Right lobe of liver (tissue), 6 donors: ENCODE measurements around the gene UHRF2. TPM values are rescaled to one million over a fixed set of nuclear protein-coding genes. Genes with fewer than 3 reads are reported as not detected.
"Not testable (repeated sequence)": the region's sequence is repeated elsewhere in the genome, so short reads cannot be mapped to it uniquely, and the experiment has no call there.

Experiments used
- ATAC-seq, 4 donors: fragments of 200-7000 bp; cut with Tn5 transposase; one replicate each; pipeline ENCODE4 v1.9.1; 2020; ENCODE audit warnings: mild to moderate bottlenecking in 4 of 4, moderate library complexity in 4 of 4
- DNase-seq, 3 donors: peaks; one replicate each; pipeline ENCODE4 v3.0.0-alpha.2; 2020
- H3K27ac ChIP-seq, 3 donors: fragments of 200-600 bp; one replicate each; pipeline ENCODE4 v1.8.0; 2022
- H3K27me3 ChIP-seq, 2 donors: fragments of 200-600 bp; one replicate each; pipeline ENCODE4 v1.8.0; 2022
- H3K36me3 ChIP-seq, 4 donors: fragments of 200-600 bp; sonication (generic) in 1 of 4; one replicate each; pipeline versions ENCODE4 v1.5.1 to v1.8.0; 2017 to 2022; ENCODE audit warnings: control low read depth in 1 of 4
- H3K4me1 ChIP-seq, 4 donors: fragments of 200-600 bp; sonication (generic) in 1 of 4; one replicate each; pipeline versions ENCODE4 v1.5.1 to v1.8.0; 2017 to 2022; ENCODE audit warnings: control low read depth in 1 of 4
- H3K4me3 ChIP-seq, 3 donors: fragments of 200-600 bp; one replicate each; pipeline ENCODE4 v1.8.0; 2022
- H3K9me3 ChIP-seq, 4 donors: fragments of 200-600 bp; sonication (generic) in 1 of 4; one replicate each; pipeline versions ENCODE4 v1.5.1 to v1.8.0; 2017 to 2022; ENCODE audit warnings: control low read depth in 1 of 4
- POLR2A ChIP-seq: fragments of 450-650 bp; IDR thresholded peaks from one replicate; pipeline ENCODE4 v1.6.1; 2017; ENCODE audit warnings: antibody characterized with exemption, mild to moderate bottlenecking
- WGBS: methylation state at CpG from one replicate; pipeline ENCODE4 v1.1.6; 2018; ENCODE audit warnings: low coverage, low lambda C conversion rate; ENCODE audit not compliant: insufficient coverage; ENCODE audit errors: missing lambda C conversion rate; 5-methylcytosine and 5-hydroxymethylcytosine counted together
- intact Hi-C, 2 donors: fragments of 100-400 bp; cut with DNase I; formaldehyde crosslinking; loops; one replicate each; pipeline versions ENCODE4 v1.11.2 to v1.14.1; 2022
- long read RNA-seq: library from polyadenylated mRNA; unstranded; transcript quantifications from one replicate; pipeline ENCODE4 v2.0.0, GENCODE V29; 2019
- total RNA-seq, 6 experiments: library from RNA; depleted of rRNA in 2 of 6; stranded (reverse); fragments of >200 nt in 2 of 6; fragmentation: NEBNext Ultra II Directional in 3 of 6; extraction: Animal tissue kit (Norgen Biotek cat#: 25700) in 3 of 6; gene quantifications; one replicate each; pipeline versions ENCODE4 v1.1.0 to v1.2.4, GENCODE V29; 2016 to 2023
- TF ChIP-seq, protein P1 (sequence below), 4 donors: fragments of 200-600 bp in 3 of 4; fragments of 450-650 bp in 1 of 4; IDR thresholded peaks; one replicate each; pipeline versions ENCODE4 v1.5.1 to v1.8.0; 2016 to 2022; ENCODE audit warnings: antibody characterized with exemption in 4 of 4, mild to moderate bottlenecking in 2 of 4
- donor health status: DM: no; HTN: yes; CAD: no.
- donor health status: DM: no; HTN: no; CAD: no.
- donor health status: DM: no; HTN: no; CAD: no.
- donor health status: DM: no; HTN: yes; CAD: no.
- donor health status: DM: no; HTN: yes; CAD: no.

The UHRF2 gene, protein sequence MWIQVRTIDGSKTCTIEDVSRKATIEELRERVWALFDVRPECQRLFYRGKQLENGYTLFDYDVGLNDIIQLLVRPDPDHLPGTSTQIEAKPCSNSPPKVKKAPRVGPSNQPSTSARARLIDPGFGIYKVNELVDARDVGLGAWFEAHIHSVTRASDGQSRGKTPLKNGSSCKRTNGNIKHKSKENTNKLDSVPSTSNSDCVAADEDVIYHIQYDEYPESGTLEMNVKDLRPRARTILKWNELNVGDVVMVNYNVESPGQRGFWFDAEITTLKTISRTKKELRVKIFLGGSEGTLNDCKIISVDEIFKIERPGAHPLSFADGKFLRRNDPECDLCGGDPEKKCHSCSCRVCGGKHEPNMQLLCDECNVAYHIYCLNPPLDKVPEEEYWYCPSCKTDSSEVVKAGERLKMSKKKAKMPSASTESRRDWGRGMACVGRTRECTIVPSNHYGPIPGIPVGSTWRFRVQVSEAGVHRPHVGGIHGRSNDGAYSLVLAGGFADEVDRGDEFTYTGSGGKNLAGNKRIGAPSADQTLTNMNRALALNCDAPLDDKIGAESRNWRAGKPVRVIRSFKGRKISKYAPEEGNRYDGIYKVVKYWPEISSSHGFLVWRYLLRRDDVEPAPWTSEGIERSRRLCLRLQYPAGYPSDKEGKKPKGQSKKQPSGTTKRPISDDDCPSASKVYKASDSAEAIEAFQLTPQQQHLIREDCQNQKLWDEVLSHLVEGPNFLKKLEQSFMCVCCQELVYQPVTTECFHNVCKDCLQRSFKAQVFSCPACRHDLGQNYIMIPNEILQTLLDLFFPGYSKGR
- total RNA-seq = 10 to 100 TPM; 12.6 to 18.8 (median 17.1) TPM
- long read RNA-seq, partial matches to known transcripts = 0 of 3 reads
- long read RNA-seq, other reads (novel, unspliced or antisense) = 2 of 3 reads

DNA sequence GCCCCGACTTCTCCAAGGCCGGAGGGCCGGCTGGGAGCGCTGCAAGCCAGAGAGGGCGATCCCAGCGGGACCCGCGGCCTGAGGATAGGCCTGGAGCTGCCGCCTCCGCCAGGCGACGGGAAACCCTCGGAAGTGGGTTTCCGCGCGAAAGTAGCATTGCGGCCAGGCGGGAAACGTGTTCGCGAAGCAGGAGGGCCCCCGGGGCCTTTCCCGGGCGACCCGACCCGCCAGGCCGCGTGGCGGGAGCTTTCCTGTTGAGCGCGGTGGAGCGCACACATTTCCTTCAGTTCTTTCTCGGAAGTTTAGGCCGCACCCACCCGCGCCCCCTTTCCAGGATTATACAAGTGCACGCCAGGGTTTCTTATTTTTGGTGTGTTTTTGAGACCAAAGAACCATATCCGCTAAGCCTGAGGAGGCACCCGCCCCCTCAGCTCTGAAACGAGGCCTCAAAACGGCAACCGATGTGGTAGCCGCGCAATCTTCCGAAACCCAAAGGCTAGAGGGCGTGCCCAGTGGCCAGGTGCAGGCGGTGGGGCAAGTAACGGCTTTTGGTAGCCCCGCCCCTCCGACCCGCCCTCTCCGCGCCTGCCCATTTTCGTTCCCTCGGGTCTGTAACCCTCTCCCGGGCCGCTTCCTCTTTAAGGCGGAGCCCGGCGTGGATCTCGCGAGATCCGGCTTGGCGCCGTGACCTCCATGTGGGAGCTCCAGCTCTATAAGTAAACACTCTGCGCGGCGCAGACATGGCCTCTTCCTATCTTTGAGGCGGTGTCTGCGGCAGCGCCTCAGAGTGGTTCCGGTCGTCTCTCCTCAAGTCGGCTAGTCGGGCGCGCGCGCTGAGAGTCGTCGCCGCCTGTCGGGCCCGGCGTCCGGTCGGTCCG, at the start of gene UHRF2:
TSS of gene UHRF2 (plus strand) at position 713 of the 878 bp plus-strand sequence. CDS start 292 bp downstream, outside the sequence.
- Histone ChIP-seq H3K9me3 (no peaks in the 10 kb centered on the region), H3K4me1 (peaks cover 0 to 34% (median 6%) of the 10 kb centered on the region in 4 donors), H3K27ac (peak within 1 kb of the TSS; percentile 67 to 86 (median 78)), H3K27me3 (no peaks in the 10 kb centered on the region), H3K36me3 (no peaks in the 10 kb centered on the region), H3K4me3 (peak within 1 kb of the TSS; percentile 77 to 98 (median 85))
- DNase-seq (peak; percentile 99), ATAC-seq (peak; percentile 94 to 98 (median 97))
- TF ChIP-seq, protein P1, sequence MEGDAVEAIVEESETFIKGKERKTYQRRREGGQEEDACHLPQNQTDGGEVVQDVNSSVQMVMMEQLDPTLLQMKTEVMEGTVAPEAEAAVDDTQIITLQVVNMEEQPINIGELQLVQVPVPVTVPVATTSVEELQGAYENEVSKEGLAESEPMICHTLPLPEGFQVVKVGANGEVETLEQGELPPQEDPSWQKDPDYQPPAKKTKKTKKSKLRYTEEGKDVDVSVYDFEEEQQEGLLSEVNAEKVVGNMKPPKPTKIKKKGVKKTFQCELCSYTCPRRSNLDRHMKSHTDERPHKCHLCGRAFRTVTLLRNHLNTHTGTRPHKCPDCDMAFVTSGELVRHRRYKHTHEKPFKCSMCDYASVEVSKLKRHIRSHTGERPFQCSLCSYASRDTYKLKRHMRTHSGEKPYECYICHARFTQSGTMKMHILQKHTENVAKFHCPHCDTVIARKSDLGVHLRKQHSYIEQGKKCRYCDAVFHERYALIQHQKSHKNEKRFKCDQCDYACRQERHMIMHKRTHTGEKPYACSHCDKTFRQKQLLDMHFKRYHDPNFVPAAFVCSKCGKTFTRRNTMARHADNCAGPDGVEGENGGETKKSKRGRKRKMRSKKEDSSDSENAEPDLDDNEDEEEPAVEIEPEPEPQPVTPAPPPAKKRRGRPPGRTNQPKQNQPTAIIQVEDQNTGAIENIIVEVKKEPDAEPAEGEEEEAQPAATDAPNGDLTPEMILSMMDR (IDR thresholded peaks at IDR 0.05) = peak in 1 of 4 donors; percentile 14
- peak; percentile 83 for TF ChIP-seq POLR2A
- WGBS = 6% methylated on average over 18 of the region's 88 CpGs
- intact Hi-C loops = no loop called here

DNA sequence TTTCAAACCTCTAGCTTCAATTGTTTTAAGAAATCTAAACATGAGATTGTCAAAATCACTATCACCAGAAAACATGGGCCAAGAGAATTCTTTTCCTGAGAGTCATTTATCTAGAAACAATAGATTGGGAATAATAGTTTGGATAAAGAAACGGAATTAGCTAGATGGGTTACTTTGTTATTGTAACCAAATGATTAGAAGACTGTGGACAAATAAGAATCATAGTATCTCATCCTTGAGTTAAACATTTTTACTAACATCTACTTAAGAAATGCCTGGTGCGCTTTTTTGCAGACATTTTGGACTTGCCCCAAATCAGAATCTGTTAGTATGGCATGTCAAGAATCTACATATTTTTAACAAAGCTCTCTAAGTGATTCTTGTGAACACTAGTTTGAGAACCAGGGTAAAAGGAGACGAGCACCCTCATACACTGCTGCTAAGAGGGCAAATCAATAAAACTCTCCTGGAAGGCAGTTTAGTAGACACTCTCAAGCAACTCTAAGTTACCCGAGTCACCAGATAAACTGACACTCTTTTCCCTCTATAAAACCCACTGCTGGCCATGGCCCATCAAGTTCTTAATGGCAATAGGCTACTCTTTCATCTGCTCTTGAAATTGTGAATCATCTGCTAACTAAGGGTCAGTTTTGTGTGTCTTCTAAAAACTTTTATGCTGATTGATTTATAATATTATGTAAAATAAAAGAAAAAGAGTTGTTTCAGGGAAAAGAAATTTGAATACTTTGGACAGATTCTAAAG, 45.7 kb upstream of the UHRF2 start:
- H3K27me3 ChIP-seq = no peaks in the 10 kb centered on the region
- DNase-seq = no peak
- intact Hi-C loops = no loop called here
- H3K27ac ChIP-seq = no peak overlapping the region
- no peaks in the 10 kb centered on the region for H3K36me3 ChIP-seq
- 68% methylated on average over 4 of the region's 4 CpGs for WGBS
- no peaks in the 10 kb centered on the region for H3K4me1 ChIP-seq
- no peaks in the 10 kb centered on the region for H3K9me3 ChIP-seq
- TF ChIP-seq, protein P1 (IDR thresholded peaks at IDR 0.05) = no peak
- no peak for TF ChIP-seq POLR2A
- ATAC-seq = no peak
- no peak overlapping the region for H3K4me3 ChIP-seq

DNA sequence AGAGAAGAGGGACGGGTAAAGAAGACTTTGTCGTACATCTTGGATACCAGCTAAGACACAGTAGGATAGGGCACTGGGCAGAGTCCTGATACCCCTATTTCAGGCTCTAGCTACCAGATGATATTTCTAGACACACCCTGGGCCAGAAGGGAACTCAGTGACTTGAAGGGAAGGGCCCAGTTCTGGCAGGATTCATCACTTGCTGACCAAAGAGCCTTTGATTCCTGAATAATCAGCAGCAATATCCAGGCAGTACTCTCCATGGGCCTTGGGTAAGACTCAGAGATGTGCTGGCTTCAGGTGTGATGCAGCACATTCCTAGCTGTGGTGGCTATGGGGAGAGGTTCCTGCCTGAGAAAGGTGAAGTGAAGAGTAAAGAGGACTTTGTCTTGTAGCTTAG, 44.2 kb upstream of the UHRF2 start:
- DNase-seq (no peak), ATAC-seq (no peak)
- no CpG with 5 or more reads among the region's 2 CpGs for WGBS
- H3K27ac ChIP-seq = no peak overlapping the region
- no peaks in the 10 kb centered on the region for H3K27me3 ChIP-seq
- H3K36me3 ChIP-seq = no peaks in the 10 kb centered on the region
- H3K4me3 ChIP-seq = no peak overlapping the region
- H3K4me1 ChIP-seq = no peaks in the 10 kb centered on the region
- H3K9me3 ChIP-seq = no peaks in the 10 kb centered on the region
- TF ChIP-seq, protein P1 (IDR thresholded peaks at IDR 0.05) = no peak
- no peak for TF ChIP-seq POLR2A
- intact Hi-C loops = no loop called here

DNA sequence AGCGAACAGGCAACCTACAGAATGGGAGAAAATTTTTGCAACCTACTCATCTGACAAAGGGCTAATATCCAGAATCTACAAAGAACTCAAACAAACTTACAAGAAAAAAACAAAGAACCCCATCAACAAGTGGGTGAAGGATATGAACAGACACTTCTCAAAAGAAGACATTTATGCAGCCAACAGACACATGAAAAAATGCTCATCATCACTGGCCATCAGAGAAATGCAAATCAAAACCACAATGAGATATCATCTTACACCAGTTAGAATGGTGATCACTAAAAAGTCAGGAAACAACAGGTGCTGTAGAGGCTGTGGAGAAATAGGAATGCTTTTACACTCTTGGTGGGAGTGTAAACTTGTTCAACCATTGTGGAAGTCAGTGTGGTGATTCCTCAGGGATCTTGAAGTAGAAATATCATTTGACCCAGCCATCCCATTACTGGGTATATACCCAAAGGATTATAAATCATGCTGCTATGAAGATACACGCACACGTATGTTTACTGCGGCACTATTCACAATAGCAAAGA, 31.5 kb upstream of the UHRF2 start:
- H3K36me3 ChIP-seq, intact Hi-C loops, H3K4me1 ChIP-seq, H3K9me3 ChIP-seq, ATAC-seq, H3K4me3 ChIP-seq, DNase-seq, H3K27ac ChIP-seq, H3K27me3 ChIP-seq: not testable (repeated sequence)
- WGBS = 85% methylated on average over 4 of the region's 4 CpGs
